Stimulated activated CD8-positive, alpha-beta memory T cell treated with anti-CD3 and anti-CD28 coated beads, Interleukin-15, amount 100 ng/mL, for 1 hour (primary cell): ENCODE results near the gene STIM1.

Source experiments
- DNase-seq: peaks from one replicate; pipeline ENCODE4 v3.0.0-alpha.2; 2020; ENCODE audit warnings: low read depth

STIM1 gene

GRCh38 chr11:3830730-3831129, 24.7 kb upstream of the STIM1 start:
- no peak for DNase-seq

- no peak for DNase-seq
Observed at GRCh38 chr11:3831378-3832239, 23.9 kb upstream of the STIM1 start.

- no peak for DNase-seq
Observed at GRCh38 chr11:3832816-3833215, 22.6 kb upstream of the STIM1 start.

- DNase-seq: no peak
Observed at GRCh38 chr11:3833449-3833848, 22.0 kb upstream of the STIM1 start.

- no peak for DNase-seq
Observed at GRCh38 chr11:3834349-3834663, 21.2 kb upstream of the STIM1 start.

GRCh38 chr11:3834664-3835461, 20.6 kb upstream of the STIM1 start:
- DNase-seq: no peak

- DNase-seq: no peak
Observed at GRCh38 chr11:3835751-3836150, 19.7 kb upstream of the STIM1 start.

GRCh38 chr11:3836903-3837302, 18.6 kb upstream of the STIM1 start:
- DNase-seq: no peak

GRCh38 chr11:3837793-3838192, 17.7 kb upstream of the STIM1 start:
- DNase-seq: no peak

GRCh38 chr11:3838504-3838903, 17.0 kb upstream of the STIM1 start:
- no peak for DNase-seq

- DNase-seq: no peak
Observed at GRCh38 chr11:3840004-3840869, 15.2 kb upstream of the STIM1 start.

- DNase-seq: no peak
Observed at GRCh38 chr11:3840870-3841425, 14.5 kb upstream of the STIM1 start, which contains the start of gene RHOG. Gene RHOG, minus strand, starts transcription at chr11:3840959. Its CDS starts 12,821 bp downstream, at chr11:3828138.

- DNase-seq: peak; percentile 77
Observed at GRCh38 chr11:3841426-3842350, 13.8 kb upstream of the STIM1 start.

GRCh38 chr11:3843326-3843725, 12.1 kb upstream of the STIM1 start:
- no peak for DNase-seq

- no peak for DNase-seq
Observed at GRCh38 chr11:3845246-3845645, 10.2 kb upstream of the STIM1 start.

GRCh38 chr11:3845670-3846069, 9.8 kb upstream of the STIM1 start:
- DNase-seq: no peak

GRCh38 chr11:3849297-3849874, 6.1 kb upstream of the STIM1 start:
- DNase-seq: no peak

- no peak for DNase-seq
Observed at GRCh38 chr11:3853545-3853842, 2.0 kb upstream of the STIM1 start.

GRCh38 chr11:3853899-3854659, 1.4 kb upstream of the STIM1 start:
- DNase-seq: no peak

GRCh38 chr11:3854660-3854976, 846 bp upstream of the STIM1 start:
- no peak for DNase-seq
